HG03159 (cell line): ENCODE results near the gene LRRN4.
"Not testable (repeated sequence)": the region's sequence is repeated elsewhere in the genome, so short reads cannot be mapped to it uniquely, and the experiment has no call there.

Experiments
- ATAC-seq: cut with Tn5 transposase; IDR thresholded peaks from one replicate; pipeline ENCODE4 v1.9.1; 2021; ENCODE audit warnings: mild to moderate bottlenecking, moderate library complexity; ENCODE audit not compliant: unreplicated experiment

The LRRN4 gene

GRCh38 chr20:6060213-6060612 lies 6.4 kb upstream of the LRRN4 start:
- no peak for ATAC-seq

- ATAC-seq, result no peak
These were observed 4.9 kb upstream of the LRRN4 start for GRCh38 chr20:6058684-6059295.

- no peak for ATAC-seq
These were observed 3.8 kb upstream of the LRRN4 start for GRCh38 chr20:6057691-6058090.

DNA sequence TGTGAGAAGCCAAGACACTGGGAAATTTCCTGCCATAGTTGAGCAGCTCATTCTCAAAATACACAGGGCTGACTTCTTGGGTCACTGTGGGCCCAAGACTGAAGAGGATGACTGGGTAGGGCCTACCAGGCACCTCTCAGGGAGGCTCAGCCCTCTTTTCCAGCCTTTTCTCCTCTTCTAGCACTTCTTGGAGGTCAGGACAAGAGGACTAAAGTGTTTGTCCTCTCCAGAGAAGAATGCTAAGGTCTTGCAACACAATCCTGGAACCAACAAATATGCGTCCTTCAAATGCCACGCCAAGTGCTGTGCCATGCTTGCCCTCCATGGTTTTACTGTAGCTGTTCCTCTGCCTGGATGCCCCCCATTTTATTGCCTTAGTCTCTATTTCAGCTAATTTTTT lies 3.3 kb upstream of the LRRN4 start:
- ATAC-seq, result no peak

- ATAC-seq, result no peak
These were observed 2.2 kb upstream of the LRRN4 start for GRCh38 chr20:6055981-6056569.

- ATAC-seq, result no peak
These were observed 1.4 kb upstream of the LRRN4 start for GRCh38 chr20:6055161-6055783.

- ATAC-seq, result not testable (repeated sequence)
These were observed 810 bp upstream of the LRRN4 start for GRCh38 chr20:6054689-6055051.

- no peak for ATAC-seq
These were observed 640 bp downstream of the LRRN4 start for GRCh38 chr20:6053064-6053775.

DNA sequence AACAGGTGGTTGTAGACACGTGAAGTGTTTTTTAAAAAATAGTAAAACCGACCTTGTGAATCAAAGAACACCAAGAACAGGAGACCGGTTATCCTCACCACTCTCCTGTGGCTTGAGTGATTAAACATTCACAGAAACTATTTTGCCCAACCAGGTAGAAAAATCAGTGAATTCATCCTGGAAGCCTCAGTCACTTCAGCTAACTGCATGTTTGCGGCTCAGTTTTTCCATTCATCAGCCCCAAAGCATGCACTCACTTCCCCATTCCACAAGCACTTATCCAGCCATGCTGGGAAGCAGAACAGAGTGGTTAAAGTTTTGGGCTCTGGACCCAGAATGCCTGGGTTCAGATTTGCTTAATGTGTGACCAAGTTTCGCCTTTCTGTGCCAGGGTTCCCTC lies 2.4 kb downstream of the LRRN4 start:
- ATAC-seq, result no peak

DNA sequence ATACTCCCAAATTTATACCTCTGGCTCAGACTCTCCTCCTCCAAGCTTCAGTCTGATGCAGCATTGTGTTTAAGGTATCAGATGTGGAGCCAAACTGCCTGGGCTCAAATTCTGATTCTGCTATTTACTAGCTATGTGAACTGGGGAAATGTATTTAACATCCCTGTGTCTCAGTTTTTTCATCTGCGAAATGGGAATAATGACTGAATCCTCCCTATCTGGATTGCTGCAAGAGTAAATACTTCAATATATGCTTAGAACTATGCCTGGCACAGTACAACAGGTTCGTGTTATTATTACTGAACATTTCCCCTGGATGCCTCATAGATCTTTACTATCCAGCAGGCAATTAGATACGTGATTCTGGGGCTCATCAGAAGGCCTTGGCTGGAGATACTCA lies 5.5 kb downstream of the LRRN4 start:
- no peak for ATAC-seq

DNA sequence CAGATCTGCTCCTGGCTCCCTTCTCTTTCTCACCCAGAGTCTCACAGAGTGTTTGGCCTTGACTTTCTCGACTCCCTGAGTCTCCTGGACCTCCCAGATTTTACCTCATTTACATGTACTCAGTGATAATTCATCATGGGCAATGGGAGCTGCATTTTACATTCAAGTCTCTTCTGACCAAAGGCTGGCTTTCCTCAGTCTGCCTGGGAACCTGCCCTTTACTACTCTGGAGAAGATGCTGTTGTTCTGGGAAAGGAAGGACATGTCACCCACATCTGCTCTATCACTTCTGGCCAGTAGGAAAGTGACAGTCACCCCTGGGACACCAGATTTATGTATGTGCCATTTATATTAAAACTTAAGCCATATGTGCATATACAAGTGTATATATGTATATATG lies 7.4 kb downstream of the LRRN4 start:
- ATAC-seq, result no peak

GRCh38 chr20:6045566-6045965 lies 8.3 kb downstream of the LRRN4 start:
- no peak for ATAC-seq

- no peak for ATAC-seq
These were observed 9.7 kb downstream of the LRRN4 start for GRCh38 chr20:6044115-6044514.

- ATAC-seq, result no peak
These were observed 12.0 kb downstream of the LRRN4 start for GRCh38 chr20:6041808-6042265.

GRCh38 chr20:6040958-6041807 lies 12.7 kb downstream of the LRRN4 start:
- ATAC-seq, result no peak

GRCh38 chr20:6040540-6040939 lies 13.3 kb downstream of the LRRN4 start:
- no peak for ATAC-seq

DNA sequence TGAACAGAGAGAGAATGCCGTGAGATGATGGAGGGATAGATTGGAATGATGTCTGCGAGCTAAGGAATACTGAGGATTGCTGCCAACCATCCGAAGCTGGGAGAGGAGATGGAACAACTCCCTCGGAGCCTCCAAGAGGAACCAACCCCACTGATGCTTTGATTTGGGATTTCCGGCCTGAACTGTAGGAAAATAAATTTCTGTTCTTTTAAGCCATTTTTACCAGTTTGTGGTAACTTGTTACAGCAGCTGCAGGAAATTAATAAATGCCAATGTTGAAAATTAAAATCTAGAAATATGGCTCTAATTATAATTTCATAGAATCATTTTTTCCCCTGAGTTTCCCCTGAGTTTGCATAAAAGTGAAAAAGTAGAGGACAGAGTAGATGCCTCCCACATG lies 14.1 kb downstream of the LRRN4 start:
- no peak for ATAC-seq

DNA sequence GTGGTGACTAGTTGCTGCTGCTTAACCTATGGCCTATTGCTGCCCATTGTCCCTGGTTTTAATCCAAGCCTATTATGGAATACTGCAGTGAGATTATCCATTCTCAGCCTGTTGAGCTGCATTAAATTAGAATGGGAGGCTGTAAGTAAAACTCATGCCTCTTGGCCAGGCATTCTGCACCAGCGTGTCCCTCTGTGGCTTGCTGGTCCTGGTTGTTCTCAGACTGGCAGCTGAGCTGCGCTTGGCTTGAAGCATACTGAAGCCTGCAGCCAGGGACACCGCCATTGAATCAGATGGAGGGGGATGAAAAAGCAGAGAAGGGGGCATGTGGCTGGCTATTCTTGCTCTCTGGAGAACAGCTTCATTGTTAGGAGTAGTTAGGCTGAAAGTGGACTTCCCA lies 15.6 kb downstream of the LRRN4 start:
- ATAC-seq, result no peak

GRCh38 chr20:6037082-6037481 lies 16.8 kb downstream of the LRRN4 start:
- no peak for ATAC-seq

- no peak for ATAC-seq
These were observed 17.6 kb downstream of the LRRN4 start for GRCh38 chr20:6036213-6036612.
